GM12892 (cell line): Measurements from ENCODE around the gene FOXL3.

ENCODE experiments used
- POLR2A ChIP-seq: IDR thresholded peaks from 2 replicates; pipeline ENCODE4 v1.6.1; 2011; ENCODE audit warnings: low read depth, low read length, control low read depth
- POLR2AphosphoS5 ChIP-seq: IDR thresholded peaks from 2 replicates; pipeline ENCODE4 v1.6.1; 2011; ENCODE audit warnings: low read depth, low read length, control low read depth
- TAF1 ChIP-seq: IDR thresholded peaks from 2 replicates; pipeline ENCODE4 v1.6.1; 2011; ENCODE audit warnings: low read depth, mild to moderate bottlenecking, control low read depth, low read length, borderline replicate concordance

DNA sequence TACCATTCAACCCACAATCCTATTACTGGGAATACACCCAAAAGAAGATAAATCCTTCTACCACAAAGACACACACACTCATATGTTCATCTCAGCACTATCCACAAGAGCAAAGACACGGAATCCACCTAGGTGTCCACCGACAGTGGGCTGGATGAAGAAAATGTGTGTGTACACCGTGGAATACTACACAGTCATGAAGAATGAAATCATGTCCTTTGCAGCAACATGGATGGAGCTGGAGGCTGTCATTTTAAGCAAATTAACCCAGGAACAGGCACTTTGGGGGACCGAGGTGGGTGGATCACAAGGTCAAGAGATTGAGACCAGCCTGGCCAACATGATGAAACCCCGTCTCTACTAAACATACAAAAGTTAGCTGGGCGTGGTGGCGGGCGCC is 8.3 kb upstream of the FOXL3 start:
- TF ChIP-seq POLR2A (no peak), TAF1 (no peak), POLR2AphosphoS5 (no peak)
